A549 (cell line): ENCODE data around the gene SPEM1. TPM values are rescaled to one million over a fixed set of nuclear protein-coding genes. Genes with fewer than 3 reads are reported as not detected.

ENCODE experiments used
- ATAC-seq, 2 experiments: fragments of 200-7000 bp in 1 of 2; fragments of >200 bp in 1 of 2; cut with Nextera tagmentation in 1 of 2; cut with Tn5 transposase in 1 of 2; 3 replicates each; pipeline versions ENCODE4 v1.8.0 to v1.9.1; 2018 to 2020; ENCODE audit warnings: mild to moderate bottlenecking in 1 of 2, moderate library complexity in 1 of 2
- CTCF ChIA-PET: fragments of 300-600 bp; sonication (Branson Sonifier 250); formaldehyde crosslinking; extraction: SDS; loops from one replicate; lab custom pipeline; 2021; ENCODE audit warnings: antibody characterized with exemption, inconsistent platforms; lab: Yijun Ruan, JAX
- POLR2A ChIA-PET: fragments of 350-600 bp; formaldehyde crosslinking; extraction: SDS; loops from one replicate; lab custom pipeline; 2021; ENCODE audit warnings: antibody characterized with exemption, inconsistent platforms; lab: Yijun Ruan, JAX
- DNase-seq, 2 experiments: peaks; one replicate each; pipeline versions ENCODE4 v3.0.0 to v3.0.0-alpha.2; 2011 to 2016; ENCODE audit warnings: low read depth in 1 of 2, low spot score in 1 of 2
- FAIRE-seq: peaks from 2 replicates; lab custom pipeline; 2011; peaks lifted over from hg19 to GRCh38; lab: Jason Lieb, UNC
- H3K27ac ChIP-seq, 2 experiments: fragments of >200 bp; sonication (Bioruptor Twin); formaldehyde crosslinking; 3 replicates each; pipeline ENCODE4 v1.5.1; 2016 to 2017
- H3K4me1 ChIP-seq: fragments of >200 bp; sonication (Bioruptor Twin); formaldehyde crosslinking; 3 replicates; pipeline ENCODE4 v1.6.1; 2016
- H3K4me2 ChIP-seq: fragments of >200 bp; sonication (Bioruptor Twin); formaldehyde crosslinking; 3 replicates; pipeline ENCODE4 v1.6.1; 2016
- H3K4me3 ChIP-seq: fragments of >200 bp; sonication (Bioruptor Twin); formaldehyde crosslinking; 3 replicates; pipeline ENCODE4 v1.5.1; 2016
- H3K9me3 ChIP-seq: fragments of >200 bp; sonication (Bioruptor Twin); formaldehyde crosslinking; 3 replicates; pipeline ENCODE4 v1.6.1; 2016
- ATOH8 ChIP-seq: fragments of 250-450 bp; sonication (Bioruptor Pico); IDR thresholded peaks from 2 replicates; pipeline ENCODE4 v1.5.0; 2020; ENCODE audit warnings: low read depth, mild to moderate bottlenecking, moderate library complexity
- CHD4 ChIP-seq: fragments of 200-600 bp; sonication (generic); IDR thresholded peaks from 2 replicates; pipeline ENCODE4 v1.6.1; 2016; ENCODE audit warnings: antibody characterized with exemption, mild to moderate bottlenecking, borderline replicate concordance
- EP300 ChIP-seq, 2 experiments: fragments of >200 bp; sonication (Bioruptor Twin); formaldehyde crosslinking; IDR thresholded peaks; 2 replicates in 1 of 2; 3 replicates in 1 of 2; pipeline ENCODE4 v1.6.1; 2016 to 2017
- FOSL2 ChIP-seq, 2 experiments: fragments of 450-650 bp in 1 of 2; fragments of >200 bp in 1 of 2; sonication (Bioruptor Twin) in 1 of 2; formaldehyde crosslinking; IDR thresholded peaks; 2 replicates each; pipeline versions ENCODE4 v1.5.0 to v1.6.1; 2016 to 2020; ENCODE audit warnings: mild to moderate bottlenecking in 1 of 2, moderate library complexity in 1 of 2
- HOXB13 ChIP-seq: fragments of 250-450 bp; sonication (Bioruptor Pico); IDR thresholded peaks from 2 replicates; pipeline ENCODE4 v1.5.0; 2020; ENCODE audit warnings: low read depth, mild to moderate bottlenecking, moderate library complexity
- JUN ChIP-seq, 2 experiments: fragments of >200 bp; sonication (Bioruptor Twin); formaldehyde crosslinking; IDR thresholded peaks; 2 replicates in 1 of 2; 3 replicates in 1 of 2; pipeline ENCODE4 v1.6.1; 2016 to 2017
- PBX3 ChIP-seq: IDR thresholded peaks from 2 replicates; pipeline ENCODE4 v1.6.1; 2012
- POLR2A ChIP-seq: IDR thresholded peaks from 2 replicates; pipeline ENCODE4 v1.6.1; 2012; ENCODE audit warnings: mild to moderate bottlenecking, low read length
- REST ChIP-seq: fragments of 200-600 bp; sonication (generic); IDR thresholded peaks from 2 replicates; pipeline ENCODE4 v1.6.1; 2016; ENCODE audit warnings: antibody characterized with exemption, mild to moderate bottlenecking, moderate library complexity
- RFX5 ChIP-seq: fragments of 450-650 bp; IDR thresholded peaks from 2 replicates; pipeline ENCODE4 v1.7.1; 2014; ENCODE audit warnings: antibody characterized with exemption, mild to moderate bottlenecking, moderate library complexity
- USF2 ChIP-seq: fragments of 450-650 bp; IDR thresholded peaks from 2 replicates; pipeline ENCODE4 v1.6.1; 2014; ENCODE audit warnings: antibody characterized with exemption
- ZC3H11A ChIP-seq: fragments of 450-650 bp; IDR thresholded peaks from 2 replicates; pipeline ENCODE4 v1.6.1; 2014; ENCODE audit warnings: antibody characterized with exemption, mild to moderate bottlenecking
- ZFP36 ChIP-seq: fragments of 450-650 bp; IDR thresholded peaks from 2 replicates; pipeline ENCODE4 v1.6.1; 2014; ENCODE audit warnings: borderline replicate concordance; ENCODE audit not compliant: partially characterized antibody
- WGBS: methylation state at CpG from one replicate; pipeline ENCODE4 v1.1.6; 2017; ENCODE audit errors: missing lambda C conversion rate; 5-methylcytosine and 5-hydroxymethylcytosine counted together
- polyA plus RNA-seq, 4 experiments: library from polyadenylated mRNA; depleted of rRNA in 3 of 4; stranded (reverse); fragments of >200 nt; fragmentation: RNase III in 1 of 4; extraction: RNeasy Plus Mini Kit Qiagen cat#74134 plus additional on column Dnase treatment in 1 of 4; gene quantifications; 2 replicates in 3 of 4; 3 replicates in 1 of 4; pipeline ENCODE4 v1.2.3, GENCODE V29; 2011 to 2017

The SPEM1 gene
- polyA plus RNA-seq, 2 of the 4 experiments (the other 2 are of a cell fraction) = 0.09 TPM; not detected in 1

- TF ChIP-seq ZC3H11A = no peak
- no peak for TF ChIP-seq RFX5
- no peak for TF ChIP-seq REST
- TF ChIP-seq USF2 = no peak
- TF ChIP-seq POLR2A = no peak
- no peak for TF ChIP-seq ZFP36
Measured at GRCh38 chr17:7426896-7427489, 6.9 kb downstream of the SPEM1 start (continued).

GRCh38 chr17:7427549-7427948 is 7.4 kb downstream of the SPEM1 start:
- ChIA-PET POLR2A (no interaction called here), CTCF (interaction anchor here (0.9 to 5.7 kb wide), 4 partner anchors 8 to 133 kb away, joined by 3 to 50 read pairs (median 8); partner anchors contain the start of genes TMEM102 and TMEM95)
- no peak for FAIRE-seq
- H3K4me2 ChIP-seq = no peak overlapping the region
- H3K4me1 ChIP-seq = no peaks in the 10 kb centered on the region
- 88% methylated on average over 7 of the region's 7 CpGs for WGBS
- no peak for DNase-seq
- H3K9me3 ChIP-seq = no peaks in the 10 kb centered on the region
- H3K27ac ChIP-seq = no peak overlapping the region
- no peak overlapping the region for H3K4me3 ChIP-seq
- no peak; a peak in 1 of 6 replicates for ATAC-seq
- no peak for TF ChIP-seq JUN (IDR thresholded peaks at IDR 0.05)

GRCh38 chr17:7428557-7428956 is 8.4 kb downstream of the SPEM1 start, which contains the start of gene SPEM3:
SPEM3 (plus strand) TSS chr17:7428857; CDS start chr17:7428903, 46 bp downstream.
- DNase-seq (no peak), ATAC-seq (no peak), FAIRE-seq (no peak)
- no peaks in the 10 kb centered on the region for H3K4me1 ChIP-seq
- no peak within 1 kb of the TSS for H3K27ac ChIP-seq
- 36% methylated on average over 5 of the region's 5 CpGs for WGBS
- TF ChIP-seq JUN (IDR thresholded peaks at IDR 0.05) = no peak
- TF ChIP-seq EP300 (IDR thresholded peaks at IDR 0.05) = no peak
- TF ChIP-seq FOSL2 (IDR thresholded peaks at IDR 0.05) = no peak
- no peak for TF ChIP-seq FOSL2 (CRISPR knock-in tag; IDR thresholded peaks at IDR 0.05)
- no peak for TF ChIP-seq ATOH8 (CRISPR knock-in tag)
- no peak for TF ChIP-seq PBX3
- no peak for TF ChIP-seq HOXB13 (CRISPR knock-in tag)
- TF ChIP-seq CHD4 = no peak
- POLR2A ChIA-PET = no interaction called here
- CTCF ChIA-PET = interaction anchor here (0.7 to 17.0 kb wide), 3 partner anchors 73 to 132 kb away, joined by 3 to 232 read pairs (median 5); partner anchors contain the start of genes KCTD11 and TMEM95
- H3K4me2 ChIP-seq = no peak within 1 kb of the TSS
- no peaks in the 10 kb centered on the region for H3K9me3 ChIP-seq
- H3K4me3 ChIP-seq = no peak within 1 kb of the TSS
